DMS114 treated with DMSO at 0.1 percent for 48 hours (cell line): ENCODE results near the gene EPHB4.

Experiments
- DNase-seq: peaks from one replicate; lab custom pipeline; 2025; ENCODE audit not compliant: unreplicated experiment; lab: John Stamatoyannopoulos, UW

Gene EPHB4

GRCh38 chr7:100827330-100828226, at the start of gene EPHB4:
Gene EPHB4, minus strand, starts transcription at chr7:100827523. Its CDS starts 493 bp downstream, at chr7:100827030.
- DNase-seq = peak; percentile 83

GRCh38 chr7:100875356-100875751, 48.0 kb upstream of the EPHB4 start:
- no peak for DNase-seq

GRCh38 chr7:100874577-100875355, 47.4 kb upstream of the EPHB4 start, which contains the start of gene SRRT:
Gene SRRT, plus strand, starts transcription at chr7:100875103. Its CDS starts 488 bp downstream, at chr7:100875591.
- DNase-seq = peak; percentile 95

- no peak for DNase-seq
Measured at GRCh38 chr7:100874300-100874576, 46.9 kb upstream of the EPHB4 start.

- no peak for DNase-seq
Measured at GRCh38 chr7:100873599-100874299, 46.4 kb upstream of the EPHB4 start.

GRCh38 chr7:100867776-100868485, 40.6 kb upstream of the EPHB4 start:
- no peak for DNase-seq

GRCh38 chr7:100867040-100867775, 39.9 kb upstream of the EPHB4 start, which contains the start of gene TRIP6:
Gene TRIP6, plus strand, starts transcription at chr7:100867387. Its CDS starts 111 bp downstream, at chr7:100867498.
- no peak for DNase-seq

- no peak for DNase-seq
Measured at GRCh38 chr7:100866729-100867039, 39.4 kb upstream of the EPHB4 start.

- no peak for DNase-seq
Measured at GRCh38 chr7:100865938-100866728, 38.8 kb upstream of the EPHB4 start.

GRCh38 chr7:100865372-100865911, 38.1 kb upstream of the EPHB4 start:
- no peak for DNase-seq

GRCh38 chr7:100864263-100864845, 37.0 kb upstream of the EPHB4 start:
- no peak for DNase-seq

GRCh38 chr7:100863406-100863950, 36.2 kb upstream of the EPHB4 start:
- no peak for DNase-seq

GRCh38 chr7:100861616-100861985, 34.3 kb upstream of the EPHB4 start:
- no peak for DNase-seq

- no peak for DNase-seq
Measured at GRCh38 chr7:100860702-100861615, 33.6 kb upstream of the EPHB4 start.

GRCh38 chr7:100859856-100860255, 32.5 kb upstream of the EPHB4 start:
- DNase-seq = no peak

GRCh38 chr7:100856871-100857282, 29.6 kb upstream of the EPHB4 start:
- no peak for DNase-seq

- DNase-seq = no peak
Measured at GRCh38 chr7:100855515-100855914, 28.2 kb upstream of the EPHB4 start.
